ENCODE measurements around the gene TC2N. TPM values are rescaled to one million over a fixed set of nuclear protein-coding genes. Genes with fewer than 3 reads are reported as not detected.
A peak's percentile ranks its signal among the peaks of the same experiment; 100 is the strongest.
"Not testable (repeated sequence)": the region's sequence is repeated elsewhere in the genome, so short reads cannot be mapped to it uniquely, and the experiment has no call there.

Gene TC2N
- total RNA-seq, 2 donors from 2014 or later: 3.9 to 12.5 TPM

DNA sequence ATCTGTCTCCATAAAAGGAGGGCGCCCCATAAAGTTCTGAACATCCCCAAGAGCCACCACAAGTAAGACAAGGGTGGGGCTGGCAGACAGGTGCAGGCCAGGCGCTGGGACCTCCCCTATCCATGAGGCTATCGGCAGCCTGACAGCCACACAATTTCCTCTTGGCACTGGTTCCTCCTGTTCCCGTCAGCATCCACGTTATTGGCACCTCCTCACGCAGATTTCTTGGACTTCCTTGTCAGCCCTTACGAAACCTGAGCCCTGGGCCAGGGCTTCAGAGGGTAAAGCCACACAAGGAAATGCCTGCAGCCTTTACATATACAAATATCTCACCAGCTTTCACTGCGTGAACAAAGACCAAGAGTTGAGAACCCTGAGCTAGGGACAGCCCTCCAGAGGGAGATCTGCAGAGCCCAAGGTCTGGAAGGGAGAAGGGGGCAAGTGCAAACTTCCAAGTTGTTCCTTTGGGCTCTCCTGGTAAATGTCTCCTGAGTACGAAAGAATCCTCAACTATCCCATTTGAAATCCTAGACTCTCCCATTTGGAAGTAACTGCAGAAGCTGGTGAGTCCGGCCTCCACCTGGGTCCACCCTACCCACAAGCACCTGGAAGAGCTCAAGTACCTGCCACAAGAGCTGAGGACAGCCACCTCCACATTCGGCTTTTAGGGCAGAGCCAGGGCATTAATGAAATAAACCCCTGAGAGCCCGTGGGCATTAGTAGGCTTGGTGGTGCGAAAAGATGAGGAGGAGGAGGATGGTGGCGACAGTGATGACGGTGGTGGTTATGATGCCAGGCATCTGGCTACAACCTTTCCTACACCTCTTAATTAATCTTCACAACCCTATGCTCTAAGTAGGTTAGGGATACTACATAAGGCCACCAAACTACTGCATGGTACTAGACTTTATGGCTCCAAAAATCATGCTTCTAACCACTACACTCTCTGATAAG lies 5.5 kb upstream of the TC2N start:
- Histone ChIP-seq H3K4me1 (peaks cover 0 to 15% of the 10 kb centered on the region in 2 donors), H3K27me3 (no peaks in the 10 kb centered on the region), H3K9me3 (peaks cover 0 to 2% of the 10 kb centered on the region in 2 donors), H3K27ac (peak overlapping the region; percentile 41 to 58), H3K4me3 (no peak overlapping the region), H3K36me3 (peaks cover 29% of the 10 kb centered on the region)
- TF ChIP-seq, protein P1, sequence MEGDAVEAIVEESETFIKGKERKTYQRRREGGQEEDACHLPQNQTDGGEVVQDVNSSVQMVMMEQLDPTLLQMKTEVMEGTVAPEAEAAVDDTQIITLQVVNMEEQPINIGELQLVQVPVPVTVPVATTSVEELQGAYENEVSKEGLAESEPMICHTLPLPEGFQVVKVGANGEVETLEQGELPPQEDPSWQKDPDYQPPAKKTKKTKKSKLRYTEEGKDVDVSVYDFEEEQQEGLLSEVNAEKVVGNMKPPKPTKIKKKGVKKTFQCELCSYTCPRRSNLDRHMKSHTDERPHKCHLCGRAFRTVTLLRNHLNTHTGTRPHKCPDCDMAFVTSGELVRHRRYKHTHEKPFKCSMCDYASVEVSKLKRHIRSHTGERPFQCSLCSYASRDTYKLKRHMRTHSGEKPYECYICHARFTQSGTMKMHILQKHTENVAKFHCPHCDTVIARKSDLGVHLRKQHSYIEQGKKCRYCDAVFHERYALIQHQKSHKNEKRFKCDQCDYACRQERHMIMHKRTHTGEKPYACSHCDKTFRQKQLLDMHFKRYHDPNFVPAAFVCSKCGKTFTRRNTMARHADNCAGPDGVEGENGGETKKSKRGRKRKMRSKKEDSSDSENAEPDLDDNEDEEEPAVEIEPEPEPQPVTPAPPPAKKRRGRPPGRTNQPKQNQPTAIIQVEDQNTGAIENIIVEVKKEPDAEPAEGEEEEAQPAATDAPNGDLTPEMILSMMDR (IDR thresholded peaks at IDR 0.05): no peak
- DNase-seq (ENCODE audit: low spot score): peak; percentile 92

DNA sequence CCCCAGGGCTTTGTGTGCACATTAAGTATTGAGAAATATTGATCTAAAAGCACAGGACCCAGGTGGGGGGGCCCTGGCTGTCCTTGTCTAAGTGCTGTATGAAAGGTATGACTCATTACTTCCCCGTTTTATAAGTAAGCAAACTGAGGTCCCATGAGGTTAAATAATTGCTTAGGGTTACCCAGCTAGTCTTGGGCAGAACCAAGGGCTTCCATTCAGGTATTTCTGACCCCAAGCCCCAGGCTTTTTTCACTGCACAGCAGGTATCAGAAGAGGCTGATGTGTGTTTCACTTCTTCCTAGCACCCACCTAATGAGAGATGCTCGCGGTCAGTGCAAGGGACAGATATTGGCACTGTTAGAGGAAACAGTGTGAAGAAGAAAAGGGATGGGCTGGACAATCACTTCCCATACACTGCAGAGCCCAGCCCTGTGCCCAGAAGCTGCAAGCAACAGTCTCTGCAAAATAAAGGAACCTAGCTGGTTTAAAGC lies 4.7 kb upstream of the TC2N start:
- Histone ChIP-seq H3K4me3 (no peak overlapping the region), H3K27ac (peak overlapping the region; percentile 41 to 58)

DNA sequence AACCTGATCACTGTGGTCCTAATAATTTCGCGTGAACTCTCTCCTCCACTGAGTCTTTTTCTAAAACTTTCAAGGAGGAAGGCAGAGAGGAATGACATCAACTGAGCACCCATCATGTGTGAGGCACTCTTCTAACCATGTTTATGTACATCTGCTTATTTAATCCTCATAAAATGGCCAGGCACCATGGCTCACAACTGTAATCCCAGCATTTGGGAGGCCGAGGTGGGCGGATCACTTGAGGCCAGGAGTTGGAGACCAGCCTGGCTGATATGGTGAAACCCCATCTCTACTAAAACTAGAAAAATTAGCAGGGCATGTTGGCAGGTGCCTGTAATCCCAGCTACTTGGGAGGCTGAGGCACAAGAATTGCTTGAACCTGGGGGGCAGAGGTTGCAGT lies 4.1 kb upstream of the TC2N start:
- H3K4me1 ChIP-seq: peaks cover 0 to 15% of the 10 kb centered on the region in 2 donors
- H3K27ac ChIP-seq: peak overlapping the region in 1 of 2 donors; percentile 58
- H3K36me3 ChIP-seq: peaks cover 36% of the 10 kb centered on the region
- H3K4me3 ChIP-seq; H3K9me3 ChIP-seq; H3K27me3 ChIP-seq; DNase-seq (ENCODE audit: low spot score): not testable (repeated sequence)

More for the DNA sequence above, 4.7 kb upstream of the TC2N start:
- no peak for DNase-seq (ENCODE audit: low spot score)
- no peaks in the 10 kb centered on the region for H3K27me3 ChIP-seq
- peaks cover 36% of the 10 kb centered on the region for H3K36me3 ChIP-seq
- H3K9me3 ChIP-seq: peaks cover 0 to 4% of the 10 kb centered on the region in 2 donors
- TF ChIP-seq, protein P1 (IDR thresholded peaks at IDR 0.05): no peak
- H3K4me1 ChIP-seq: peaks cover 0 to 15% of the 10 kb centered on the region in 2 donors

DNA sequence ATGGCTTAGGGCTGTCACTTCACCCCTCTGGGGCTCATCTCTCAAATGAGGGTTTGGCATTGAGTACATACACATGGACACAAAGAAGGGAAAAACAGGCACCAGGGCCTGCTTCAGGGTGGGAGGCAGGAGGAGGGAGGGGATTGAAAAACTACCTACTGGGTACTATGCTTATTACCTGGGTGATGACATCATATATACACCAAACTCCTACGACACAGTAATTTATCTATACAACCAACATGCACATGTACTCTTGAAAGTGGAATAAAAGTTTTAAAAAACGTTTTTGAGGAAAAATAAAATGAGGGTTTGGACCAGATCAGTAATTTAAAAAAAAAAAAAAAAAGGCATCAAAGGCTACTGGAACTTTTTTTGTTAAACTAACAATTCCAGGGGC lies 3.6 kb upstream of the TC2N start:
- Histone ChIP-seq H3K9me3 (peaks cover 0 to 4% of the 10 kb centered on the region in 2 donors), H3K36me3 (peaks cover 31% of the 10 kb centered on the region), H3K4me3 (no peak overlapping the region), H3K27me3 (no peaks in the 10 kb centered on the region), H3K4me1 (peaks cover 0 to 15% of the 10 kb centered on the region in 2 donors), H3K27ac (no peak overlapping the region)
- TF ChIP-seq, protein P1 (IDR thresholded peaks at IDR 0.05): no peak
- no peak for DNase-seq (ENCODE audit: low spot score)

DNA sequence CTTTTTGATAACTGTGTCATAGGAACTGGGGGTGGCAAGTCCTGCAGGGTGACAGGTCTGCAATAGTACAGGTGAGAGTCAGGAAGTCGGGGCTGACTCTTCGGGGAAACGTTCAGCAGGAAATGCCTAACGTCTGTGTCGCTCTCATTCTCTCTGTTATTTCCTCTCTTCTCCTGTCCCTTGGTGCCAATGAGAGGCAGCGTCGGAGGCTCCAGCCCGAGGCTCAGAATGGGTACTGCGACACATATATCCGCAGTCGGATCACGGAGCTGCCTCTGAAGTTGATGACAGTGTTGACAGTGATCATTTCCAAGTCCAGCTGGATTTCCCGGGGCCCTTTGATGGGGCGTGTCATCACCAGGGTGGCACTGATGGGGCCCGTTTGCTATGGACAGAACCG lies 2.7 kb upstream of the TC2N start:
- no peak for DNase-seq (ENCODE audit: low spot score)
- H3K27ac ChIP-seq: no peak overlapping the region

DNA sequence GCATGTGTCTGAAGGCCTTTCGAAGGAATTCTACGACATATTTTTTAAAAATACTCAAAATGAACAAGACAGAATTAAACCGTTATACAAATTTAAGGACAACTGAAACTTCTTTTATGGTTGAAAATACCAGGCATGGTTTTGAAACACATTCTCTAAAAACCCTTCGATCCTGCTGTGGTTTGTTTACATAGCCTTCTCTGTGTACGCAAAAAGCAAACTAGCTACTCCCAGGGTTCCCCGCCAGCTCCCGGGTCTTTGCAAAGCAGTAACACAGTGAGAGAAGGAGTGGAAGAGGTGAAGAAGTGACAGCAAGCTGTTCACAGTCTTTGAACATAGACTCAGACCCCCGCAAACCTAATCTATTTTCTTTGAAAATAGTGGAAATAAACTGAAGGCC lies 2.2 kb upstream of the TC2N start:
- no peak overlapping the region for H3K27ac ChIP-seq
- TF ChIP-seq, protein P1 (IDR thresholded peaks at IDR 0.05): no peak
- no peak overlapping the region for H3K4me3 ChIP-seq
- no peaks in the 10 kb centered on the region for H3K27me3 ChIP-seq
- peaks cover 0 to 4% of the 10 kb centered on the region in 2 donors for H3K9me3 ChIP-seq
- H3K4me1 ChIP-seq: peaks cover 0 to 15% of the 10 kb centered on the region in 2 donors
- H3K36me3 ChIP-seq: peaks cover 30% of the 10 kb centered on the region
- DNase-seq (ENCODE audit: low spot score): no peak

More for the DNA sequence above, 2.7 kb upstream of the TC2N start:
- TF ChIP-seq, protein P1 (IDR thresholded peaks at IDR 0.05): no peak
- H3K4me1 ChIP-seq: peaks cover 0 to 15% of the 10 kb centered on the region in 2 donors
- no peaks in the 10 kb centered on the region for H3K27me3 ChIP-seq
- H3K9me3 ChIP-seq: peaks cover 0 to 4% of the 10 kb centered on the region in 2 donors
- peaks cover 30% of the 10 kb centered on the region for H3K36me3 ChIP-seq
- no peak overlapping the region for H3K4me3 ChIP-seq
